T-helper 2 cell treated with Interferon-gamma antibody and Interleukin-4, amounts not matched to agents 100 ng/mL and 5 ng/mL, for 36 hours (primary cell): ENCODE data around the gene GJC1. TPM values are rescaled to one million over a fixed set of nuclear protein-coding genes. Genes with fewer than 3 reads are reported as not detected.
"Not testable (repeated sequence)": the region's sequence is repeated elsewhere in the genome, so short reads cannot be mapped to it uniquely, and the experiment has no call there.

Experiments
- intact Hi-C: fragments of 100-400 bp; cut with micrococcal nuclease; formaldehyde crosslinking; loops from one replicate; pipeline ENCODE4 v1.15.1; 2023
- total RNA-seq: library from RNA; stranded (reverse); gene quantifications from 2 replicates; pipeline ENCODE4 v1.2.3, GENCODE V29; 2022

GJC1 gene
- total RNA-seq, 1 donor from 2014 or later, result 2.2 TPM

DNA sequence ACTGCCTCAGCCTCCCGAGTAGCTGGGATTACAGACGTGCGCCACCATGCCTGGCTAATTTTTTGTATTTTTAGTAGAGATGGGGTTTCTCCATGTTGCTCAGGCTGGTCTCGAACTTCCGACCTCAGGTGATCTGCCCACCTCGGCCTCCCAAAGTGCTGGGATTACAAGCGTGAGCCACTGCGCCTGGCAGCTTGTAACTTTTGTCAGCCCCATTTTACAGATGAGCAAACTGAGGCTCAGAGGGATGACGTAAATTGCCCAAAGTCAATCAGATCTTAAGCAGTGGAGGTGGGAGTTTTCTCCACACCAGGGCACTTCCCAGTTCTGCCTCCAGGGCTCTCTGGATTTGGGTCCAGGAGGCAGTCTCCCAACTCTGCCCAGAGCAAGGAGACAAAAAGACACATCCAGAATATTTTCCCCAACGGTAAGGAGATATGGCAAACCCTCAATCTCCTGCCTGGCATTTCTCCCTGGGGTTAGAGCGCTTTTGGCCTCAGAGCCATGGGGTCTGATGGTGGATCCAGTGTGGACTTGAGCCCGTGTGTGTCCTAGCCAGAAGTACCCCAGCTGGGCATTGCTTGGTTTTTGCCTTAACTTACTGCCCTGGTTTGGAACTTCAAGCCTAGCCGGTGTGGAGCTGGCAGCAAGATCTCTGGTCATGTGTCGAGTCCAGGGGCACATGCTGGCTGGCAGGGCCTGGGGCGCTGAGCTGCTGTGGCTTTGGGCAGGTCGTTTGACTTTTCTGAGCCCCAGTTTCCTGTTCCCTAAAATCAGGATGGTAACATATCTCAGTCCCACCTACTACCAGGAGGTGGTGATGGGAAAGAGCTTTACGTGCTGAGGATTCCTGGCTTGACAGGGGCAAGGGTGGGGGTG lies 67.9 kb downstream of the GJC1 start:
- intact Hi-C loops, result no loop called here

DNA sequence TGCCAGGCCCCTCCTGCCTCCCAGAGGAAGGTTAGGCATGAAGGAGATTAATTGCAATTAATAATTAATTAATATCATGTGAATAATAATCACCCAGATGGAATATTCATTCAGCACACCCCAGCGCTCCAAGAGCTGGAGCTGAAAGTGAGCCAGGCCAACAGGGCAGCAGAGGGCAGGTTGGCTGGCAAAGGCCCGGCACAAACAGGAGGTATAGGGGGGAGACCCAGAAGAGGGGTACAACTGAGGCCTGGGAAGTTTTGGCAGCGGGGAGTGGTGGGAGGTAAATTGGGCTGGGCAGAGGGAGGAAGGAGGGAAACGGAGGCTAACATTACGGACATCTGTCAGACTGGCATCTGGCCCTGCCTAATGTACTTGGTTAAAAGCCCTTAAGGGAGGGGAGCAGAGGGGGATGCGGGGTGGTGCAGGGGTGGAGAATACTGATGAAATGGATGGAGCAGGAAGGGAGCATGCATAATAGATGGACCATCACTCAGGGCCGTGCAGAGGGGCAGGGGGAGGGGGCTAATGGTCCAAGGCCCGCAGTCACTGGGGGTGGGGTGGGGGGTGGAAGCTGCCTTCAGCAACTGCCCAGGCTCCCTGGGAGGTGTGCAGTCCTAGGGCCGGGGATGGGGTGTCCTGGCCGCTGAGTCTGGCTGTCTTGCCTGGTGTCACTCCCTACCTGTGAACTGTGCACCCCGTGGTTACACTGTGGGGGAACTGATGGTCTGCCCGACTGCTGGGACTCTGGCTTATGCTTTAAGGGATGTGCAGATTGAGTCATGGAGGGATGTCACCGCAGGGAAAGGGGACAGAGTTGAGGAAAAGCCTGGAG lies 69.4 kb downstream of the GJC1 start:
- intact Hi-C loops, result no loop called here

DNA sequence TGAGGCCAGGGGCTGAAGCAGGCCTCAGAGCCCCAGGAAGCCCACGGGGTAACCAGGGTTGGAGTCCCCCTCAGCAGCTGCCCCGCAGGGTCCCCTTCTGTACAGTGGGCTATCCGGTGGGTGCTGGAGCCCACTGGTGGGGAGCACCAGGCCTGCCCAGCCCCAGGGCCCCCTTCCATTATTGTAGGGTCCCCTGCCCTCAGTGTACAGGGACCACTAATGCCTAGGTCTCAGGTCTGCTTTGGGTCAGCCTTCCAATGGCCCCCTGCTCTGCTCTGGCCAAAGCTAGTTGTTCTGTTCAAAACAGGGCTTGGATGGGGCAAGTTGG lies 70.2 kb downstream of the GJC1 start:
- intact Hi-C loops, result no loop called here

DNA sequence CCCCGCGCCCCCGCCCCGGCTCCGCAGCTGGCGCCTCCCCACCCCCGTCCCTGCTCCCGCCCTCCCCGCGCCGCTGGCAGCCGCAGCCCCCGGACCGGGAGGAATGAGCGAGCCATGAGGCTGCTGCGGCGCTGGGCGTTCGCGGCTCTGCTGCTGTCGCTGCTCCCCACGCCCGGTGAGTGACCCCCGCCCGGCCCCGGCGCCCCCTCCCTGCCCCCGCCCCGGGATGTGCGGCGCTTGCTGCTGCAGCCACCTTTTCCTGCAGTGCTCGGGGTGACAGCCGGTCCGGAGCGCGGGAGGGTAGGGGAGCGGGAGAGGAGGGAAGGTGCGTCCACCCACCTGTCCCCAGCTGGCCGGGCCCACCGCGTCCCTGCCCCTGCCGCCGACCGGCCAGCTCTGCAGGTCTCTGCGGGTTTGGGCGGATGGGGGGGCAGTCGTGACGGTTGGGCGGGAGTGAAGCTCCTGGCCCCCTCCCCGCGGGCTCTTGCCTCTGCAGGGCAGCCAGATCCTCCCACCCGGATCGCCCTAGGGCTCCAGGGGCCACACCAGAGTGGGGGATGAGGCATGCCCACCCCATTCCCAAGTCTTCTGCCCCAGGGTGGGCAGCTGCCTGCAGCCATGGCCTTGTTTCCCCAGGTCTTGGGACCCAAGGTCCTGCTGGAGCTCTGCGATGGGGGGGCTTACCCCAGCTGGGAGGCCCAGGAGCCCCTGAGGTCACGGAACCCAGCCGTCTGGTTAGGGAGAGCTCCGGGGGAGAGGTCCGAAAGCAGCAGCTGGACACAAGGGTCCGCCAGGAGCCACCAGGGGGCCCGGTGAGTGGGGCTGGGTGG lies 70.8 kb downstream of the GJC1 start:
- intact Hi-C loops, result no loop called here

DNA sequence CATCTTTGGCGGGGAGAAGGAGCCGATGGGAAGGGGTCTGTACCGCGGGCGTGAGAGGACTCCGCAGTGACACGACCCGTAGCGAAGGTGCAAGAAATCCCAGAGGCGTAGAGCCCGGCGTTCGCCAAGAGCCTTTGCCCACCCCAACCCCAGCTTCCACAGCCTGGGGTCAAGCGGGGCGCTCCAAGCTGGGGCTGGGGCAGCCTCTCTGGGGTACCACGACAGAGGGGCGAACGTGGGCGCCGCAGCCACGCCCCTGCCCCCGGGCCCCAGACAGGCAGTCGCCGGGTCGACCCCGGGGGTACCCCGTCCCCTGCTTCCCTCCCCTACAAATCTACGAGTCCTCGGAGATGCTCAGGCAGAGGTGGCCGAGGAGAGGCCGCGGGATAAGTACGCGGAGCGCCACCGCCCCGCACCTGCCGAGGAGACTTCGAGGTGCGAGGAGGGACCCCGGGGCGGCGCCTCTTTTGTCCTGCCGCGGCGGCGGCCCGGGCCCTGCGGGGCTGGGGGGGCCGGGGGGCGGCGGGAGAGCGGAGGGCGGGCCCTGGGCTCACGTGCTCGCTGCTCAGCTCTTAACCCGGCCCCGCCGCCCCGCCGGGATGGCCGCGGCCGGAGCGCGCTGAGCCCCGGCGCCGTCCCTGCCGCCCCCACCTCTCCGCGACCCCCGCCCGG lies 71.5 kb downstream of the GJC1 start, which contains the start of gene ADAM11:
ADAM11 (plus strand) TSS at position 575 of the 672 bp plus-strand sequence. CDS start 212 bp downstream, outside the sequence.
- intact Hi-C loops, result no loop called here

DNA sequence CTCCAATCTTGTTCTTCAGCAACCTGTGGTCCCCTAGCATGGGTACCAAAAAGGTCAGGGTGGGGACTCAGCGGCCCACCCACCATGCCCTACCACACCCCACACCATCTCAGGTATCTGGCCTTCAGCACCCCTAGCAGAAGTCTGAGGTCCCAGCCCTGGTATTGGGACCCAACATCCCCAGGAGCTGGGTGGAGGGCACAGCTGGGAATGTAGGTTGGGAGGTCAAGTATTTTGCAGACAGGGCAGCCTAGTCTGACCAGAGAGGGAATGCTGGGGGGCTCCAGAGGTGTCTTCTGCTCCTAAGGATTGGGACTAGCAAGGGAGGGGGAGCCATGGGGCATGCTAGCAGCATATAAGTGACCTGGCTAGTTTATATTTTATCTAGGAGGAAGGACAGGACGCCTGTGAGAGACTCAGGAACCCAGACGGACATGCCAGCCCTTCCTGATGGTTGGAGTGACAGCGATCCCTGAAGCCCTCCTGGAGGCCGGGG lies 72.1 kb downstream of the GJC1 start:
- intact Hi-C loops, result no loop called here

DNA sequence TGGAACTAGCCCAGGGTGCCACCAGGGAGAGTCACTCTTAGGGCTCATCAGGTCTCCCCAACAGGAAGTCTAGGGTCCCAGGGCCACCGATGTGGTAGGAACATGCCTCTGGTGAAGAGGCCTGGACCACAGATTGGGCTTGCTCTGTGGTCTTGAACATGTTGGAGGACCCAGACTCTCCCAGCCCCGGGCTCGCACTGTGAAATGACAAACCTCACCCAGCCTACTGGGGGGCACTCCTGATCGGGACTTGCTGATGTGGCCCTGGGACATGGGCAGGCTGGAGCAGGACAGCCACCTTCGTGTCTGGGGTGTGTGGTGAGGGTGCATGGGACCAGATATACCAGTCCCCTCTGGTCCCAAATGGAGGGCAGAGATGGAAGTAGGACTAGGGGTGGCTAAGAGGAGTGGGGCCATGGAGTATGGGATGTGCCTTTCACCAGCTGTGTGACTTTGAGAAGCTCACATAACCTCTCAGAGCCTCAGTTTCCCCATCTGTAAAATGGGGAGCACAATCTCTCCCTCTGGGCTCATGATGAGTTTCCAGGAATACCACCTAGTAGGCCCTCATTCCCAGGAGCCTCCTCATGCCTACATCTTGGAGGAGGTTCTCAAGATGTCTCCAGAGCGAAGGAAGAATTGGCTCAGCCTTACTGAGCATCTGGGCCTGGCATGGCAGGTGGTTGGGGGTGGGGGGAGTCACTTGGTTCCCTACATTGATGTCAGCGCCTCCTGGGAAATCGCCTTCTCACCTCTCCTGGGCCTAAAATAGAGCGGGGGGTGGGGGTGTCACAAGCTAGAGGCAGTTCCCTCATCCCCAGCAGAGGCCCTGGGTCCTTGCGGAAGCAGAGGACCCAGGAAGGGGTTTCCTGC lies 72.8 kb downstream of the GJC1 start:
- intact Hi-C loops, result no loop called here

DNA sequence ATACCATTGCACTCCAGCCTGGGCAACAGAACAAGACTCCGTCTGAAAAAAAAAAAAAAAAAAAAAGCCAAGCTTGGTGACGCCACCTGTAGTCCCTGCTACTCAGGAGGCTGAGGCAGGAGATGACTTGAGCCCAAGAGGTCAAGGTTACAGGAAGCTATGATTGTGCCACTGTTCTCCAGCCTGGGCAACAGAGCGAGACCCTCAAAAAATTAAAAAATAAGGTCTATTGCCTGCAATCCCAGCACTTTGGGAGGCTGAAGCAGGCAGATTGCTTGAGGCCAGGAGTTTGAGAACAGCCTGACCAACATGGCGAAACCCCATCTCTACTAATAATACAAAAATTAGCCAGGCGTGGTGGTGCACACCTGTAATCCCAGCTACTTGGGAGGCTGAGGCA lies 74.9 kb downstream of the GJC1 start:
- intact Hi-C loops, result not testable (repeated sequence)

DNA sequence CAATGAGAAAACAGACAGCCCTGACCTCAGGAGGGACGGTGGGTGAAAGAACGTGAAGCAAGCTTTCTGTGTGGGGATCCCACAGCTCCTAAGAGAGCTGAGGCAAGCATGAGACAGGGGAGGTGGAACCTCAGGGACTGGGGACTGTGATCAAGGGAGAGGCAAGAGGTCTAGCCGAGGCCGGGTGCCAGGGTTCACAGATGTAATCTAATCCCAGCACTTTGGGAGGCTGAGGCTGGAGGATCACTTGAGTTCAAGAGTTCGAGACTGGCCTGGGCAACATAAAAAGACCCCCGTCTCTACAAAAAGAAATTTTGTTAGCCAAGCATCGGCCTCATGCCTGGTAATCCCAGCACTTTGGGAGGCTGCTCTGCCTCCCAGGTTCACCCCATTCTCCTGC lies 75.8 kb downstream of the GJC1 start:
- intact Hi-C loops, result no loop called here

DNA sequence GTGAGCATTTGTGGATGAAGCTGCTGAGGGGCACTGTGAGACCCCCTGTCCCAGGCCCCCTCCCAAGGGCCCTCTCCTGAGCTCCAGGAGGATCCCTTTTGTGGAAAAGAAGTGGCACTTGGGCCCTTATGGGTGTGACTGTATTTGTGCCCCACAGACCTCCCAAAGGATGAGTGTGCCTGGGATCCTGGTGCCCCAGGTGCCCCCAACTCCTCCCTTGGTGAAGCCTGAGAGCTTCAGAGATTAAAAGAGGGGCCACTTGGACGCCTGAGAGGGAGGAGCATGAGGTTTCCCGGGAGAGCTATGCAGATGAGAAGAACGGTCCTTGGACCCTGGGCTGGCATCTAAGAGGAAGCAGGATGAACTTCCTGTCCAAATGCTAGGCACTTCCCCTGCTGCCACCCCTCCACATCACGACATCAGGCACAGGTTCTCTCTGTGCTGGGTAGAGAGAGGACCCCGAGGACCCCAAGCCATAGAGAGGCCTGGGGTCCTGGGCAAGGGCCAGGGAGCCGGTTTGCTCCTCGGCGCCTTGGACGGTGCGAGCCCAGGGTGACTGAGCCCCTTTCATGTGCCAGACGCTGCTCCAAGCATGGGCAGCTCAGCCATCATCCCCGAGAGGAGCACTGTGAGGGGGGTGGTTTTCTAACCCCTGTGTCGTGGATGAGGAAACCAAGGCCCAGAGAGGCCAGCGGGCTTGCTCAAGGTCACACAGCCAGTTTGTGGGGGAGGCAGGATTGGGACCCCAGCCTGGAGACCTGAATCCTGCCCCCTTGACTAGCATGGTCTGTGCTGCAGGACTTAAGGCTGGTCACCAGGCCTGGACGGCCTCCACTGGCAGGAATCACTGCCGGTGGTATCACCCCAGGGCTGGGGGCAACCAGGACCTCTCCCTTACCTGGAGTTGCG lies 76.9 kb downstream of the GJC1 start:
- intact Hi-C loops, result no loop called here

DNA sequence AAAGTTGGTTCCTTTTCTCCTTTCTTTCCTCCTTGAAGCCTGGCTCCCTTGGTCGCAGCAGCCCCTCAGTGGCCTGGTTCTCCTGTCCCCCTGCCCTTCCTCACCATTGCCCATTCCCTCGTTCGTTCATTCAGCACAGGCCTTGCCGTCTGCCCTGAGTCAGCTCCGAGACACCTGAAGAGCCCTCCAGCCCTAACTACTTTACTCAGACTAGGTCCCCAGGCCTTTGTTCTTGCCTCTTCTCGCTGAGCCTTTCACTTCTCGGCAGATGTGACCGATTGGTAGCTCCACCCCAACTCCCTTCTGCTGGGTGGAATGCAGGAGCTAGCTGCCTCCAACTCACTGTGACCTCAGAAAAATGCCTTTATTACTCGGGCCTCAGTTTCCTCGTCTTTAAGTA lies 78.3 kb downstream of the GJC1 start:
- intact Hi-C loops, result no loop called here

DNA sequence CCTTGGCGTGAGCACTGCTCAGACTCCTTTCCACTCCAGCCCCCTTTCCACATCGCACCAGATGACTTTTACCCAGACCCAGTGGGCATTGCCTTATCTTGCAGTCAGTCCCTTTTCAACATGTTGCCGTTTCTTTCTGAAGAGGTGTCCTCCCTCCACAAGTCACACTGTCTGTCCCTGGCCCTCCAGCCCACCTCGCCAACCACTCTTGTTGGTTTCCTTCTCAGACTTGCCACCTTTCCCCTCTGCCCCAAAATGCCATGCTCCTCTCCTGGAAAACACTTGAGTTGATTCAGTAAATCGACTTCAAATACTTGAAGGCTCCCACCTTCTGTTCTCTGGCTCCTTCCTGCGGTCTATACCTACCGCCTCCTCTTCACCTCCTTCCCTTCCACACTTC lies 78.8 kb downstream of the GJC1 start:
- intact Hi-C loops, result no loop called here

DNA sequence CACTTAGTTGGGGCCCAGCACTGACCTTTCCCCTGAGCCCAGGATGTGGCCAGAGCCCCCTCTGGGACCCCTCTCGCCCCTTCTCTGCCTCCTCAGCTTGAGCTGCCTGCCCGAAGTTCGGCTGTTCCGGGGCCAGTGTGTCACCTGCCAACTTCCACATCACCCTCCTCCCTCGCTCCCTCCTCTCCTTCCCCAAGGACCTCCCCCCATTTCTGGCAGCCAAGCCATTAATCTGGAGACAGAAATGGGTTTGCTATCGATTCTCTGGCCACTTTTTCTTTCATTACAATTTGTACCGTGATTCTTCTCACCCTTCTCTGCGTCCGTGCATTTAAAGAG lies 80.1 kb downstream of the GJC1 start:
- intact Hi-C loops, result no loop called here

DNA sequence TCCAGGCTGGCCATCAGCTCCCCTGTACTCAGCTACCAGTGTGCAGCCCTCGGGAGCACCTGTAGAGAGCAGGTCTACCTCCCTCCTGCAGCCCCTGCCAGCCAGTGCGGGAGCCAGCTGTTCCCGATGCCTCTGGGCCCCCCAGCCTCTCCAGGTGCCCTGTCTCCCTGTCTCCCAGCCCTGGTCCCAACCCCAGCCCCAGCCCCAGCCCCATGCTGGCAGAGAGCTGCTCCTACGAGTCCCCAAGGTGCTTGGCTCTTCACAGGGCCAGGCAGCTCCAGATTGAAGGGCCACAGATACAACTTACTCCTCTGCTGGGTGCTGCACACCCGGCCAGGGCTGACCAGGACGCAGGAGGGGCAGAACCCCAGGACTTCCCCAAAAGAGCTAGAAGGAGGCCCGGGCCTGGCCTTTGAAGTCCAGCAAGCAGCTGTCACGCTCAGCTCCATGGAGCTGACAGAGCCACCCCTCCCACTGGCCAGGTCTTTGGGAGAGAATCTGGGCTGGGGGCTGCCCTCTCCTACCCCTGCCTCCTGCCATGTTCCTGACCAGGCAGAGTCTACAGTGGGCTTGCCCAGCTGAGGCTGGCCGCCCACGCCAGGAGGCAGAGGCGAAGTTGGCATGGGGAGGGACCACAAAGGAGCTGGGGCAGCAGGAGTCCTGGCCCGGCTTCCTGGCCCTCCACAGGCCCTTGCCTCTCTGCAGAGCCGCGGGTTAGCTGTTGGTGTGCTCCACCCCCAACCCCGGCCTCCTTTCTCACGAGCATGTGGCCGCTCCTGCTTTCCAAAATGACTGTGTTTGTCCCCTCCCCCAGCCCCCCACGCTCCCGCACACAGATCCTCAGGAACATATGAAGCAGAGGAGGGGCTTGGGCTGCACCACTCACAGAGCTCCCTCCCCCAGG lies 80.8 kb downstream of the GJC1 start:
- intact Hi-C loops, result no loop called here
